Lower leg skin (tissue), 3 donors: ENCODE data around the gene KMT5B.

Experiments
- POLR2A ChIP-seq, 2 donors: fragments of 450-650 bp; IDR thresholded peaks; one replicate each; pipeline ENCODE4 v1.6.1; 2016 to 2017; ENCODE audit warnings: antibody characterized with exemption in 2 of 2, mild to moderate bottlenecking in 1 of 2, moderate library complexity in 1 of 2
- TF ChIP-seq, protein P1 (sequence below), 3 donors: fragments of 450-650 bp; IDR thresholded peaks; one replicate each; pipeline ENCODE4 v1.5.1; 2016; ENCODE audit warnings: antibody characterized with exemption in 3 of 3, mild to moderate bottlenecking in 3 of 3, moderate library complexity in 2 of 3

DNA sequence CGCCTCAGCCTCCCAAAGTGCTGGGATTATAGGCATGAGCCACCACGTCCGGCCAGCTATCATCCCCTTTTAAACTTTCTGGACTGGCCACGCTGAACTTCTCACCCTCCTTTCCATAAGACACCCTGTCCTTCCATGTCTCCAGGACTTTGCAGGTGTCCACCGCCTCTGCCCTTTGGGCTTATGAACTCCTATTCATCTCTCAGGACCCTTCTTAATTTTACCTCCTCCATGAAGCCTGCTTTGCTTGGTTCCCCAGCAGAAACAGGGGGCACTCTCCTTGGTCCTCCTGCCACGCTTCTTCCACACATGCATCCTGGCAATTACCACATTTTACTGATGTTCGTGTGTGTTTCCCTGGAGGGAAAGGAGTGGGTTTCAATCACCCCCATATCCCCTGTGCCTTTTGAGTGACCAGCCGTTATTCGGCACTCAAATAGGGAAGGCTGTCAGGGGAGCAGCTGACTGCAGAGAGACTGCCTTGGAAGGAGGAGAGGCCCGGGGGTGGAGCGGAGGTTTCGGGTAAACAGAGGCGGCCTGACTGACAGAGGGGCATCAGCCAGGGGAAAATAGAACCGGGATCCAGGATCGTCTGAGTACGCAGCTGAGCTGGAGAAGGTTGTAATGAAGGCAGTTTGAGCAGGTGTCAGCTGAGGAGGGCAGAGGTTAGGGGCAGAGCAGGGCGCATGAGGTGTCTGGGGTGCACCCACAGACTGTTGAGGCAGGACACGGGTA is 64.9 kb downstream of the KMT5B start:
- TF ChIP-seq, protein P1, sequence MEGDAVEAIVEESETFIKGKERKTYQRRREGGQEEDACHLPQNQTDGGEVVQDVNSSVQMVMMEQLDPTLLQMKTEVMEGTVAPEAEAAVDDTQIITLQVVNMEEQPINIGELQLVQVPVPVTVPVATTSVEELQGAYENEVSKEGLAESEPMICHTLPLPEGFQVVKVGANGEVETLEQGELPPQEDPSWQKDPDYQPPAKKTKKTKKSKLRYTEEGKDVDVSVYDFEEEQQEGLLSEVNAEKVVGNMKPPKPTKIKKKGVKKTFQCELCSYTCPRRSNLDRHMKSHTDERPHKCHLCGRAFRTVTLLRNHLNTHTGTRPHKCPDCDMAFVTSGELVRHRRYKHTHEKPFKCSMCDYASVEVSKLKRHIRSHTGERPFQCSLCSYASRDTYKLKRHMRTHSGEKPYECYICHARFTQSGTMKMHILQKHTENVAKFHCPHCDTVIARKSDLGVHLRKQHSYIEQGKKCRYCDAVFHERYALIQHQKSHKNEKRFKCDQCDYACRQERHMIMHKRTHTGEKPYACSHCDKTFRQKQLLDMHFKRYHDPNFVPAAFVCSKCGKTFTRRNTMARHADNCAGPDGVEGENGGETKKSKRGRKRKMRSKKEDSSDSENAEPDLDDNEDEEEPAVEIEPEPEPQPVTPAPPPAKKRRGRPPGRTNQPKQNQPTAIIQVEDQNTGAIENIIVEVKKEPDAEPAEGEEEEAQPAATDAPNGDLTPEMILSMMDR (IDR thresholded peaks at IDR 0.05): no peak
- no peak for TF ChIP-seq POLR2A (IDR thresholded peaks at IDR 0.05)
